ENCODE measurements around the gene SELPLG. TPM values are rescaled to one million over a fixed set of nuclear protein-coding genes. Genes with fewer than 3 reads are reported as not detected.
A peak's percentile ranks its signal among the peaks of the same experiment; 100 is the strongest.

The SELPLG gene
- total and polyA plus RNA-seq, 2 donors (not counting 1 experiment from before 2014, with no cell fraction given), result 6.1 to 8.0 TPM

GRCh38 chr12:108629824-108630476 lies 3.7 kb downstream of the SELPLG start:
- Mint-ChIP-seq H3K27ac (peak overlapping the region; percentile 86), H3K9me3 (ENCODE audit: insufficient read depth) (no peaks in the 10 kb centered on the region), H3K4me1 (peaks cover 78% of the 10 kb centered on the region), H3K4me3 (peak overlapping the region; percentile 40), H3K27me3 (no peaks in the 10 kb centered on the region)
- peaks cover 0 to 8% (median 4%) of the 10 kb centered on the region in 3 donors for H3K9me3 ChIP-seq (ENCODE audit: control extremely low read depth in 1 of 3, control insufficient read depth in 2 of 3, insufficient read depth in 1 of 3, low read length in 2 of 3)
- TF ChIP-seq CTCF (IDR thresholded peaks at IDR 0.05) (no peak), EZH2 (IDR thresholded peaks at IDR 0.05; ENCODE audit: borderline replicate concordance, insufficient read depth, low read depth, low read length, poor library complexity, severe bottlenecking) (no peak)
- ATAC-seq (ENCODE audit: low read depth), result no peak
- DNase-seq, result peak; percentile 38
- H3K27ac ChIP-seq (ENCODE audit: low read length in 2 of 2), result peak overlapping the region in 1 of 2 donors; percentile 70
- POLR2A ChIA-PET, result interaction anchor here (0.8 to 14.8 kb wide), 4 partner anchors 8 to 62 kb away, joined by 3 to 133 read pairs (median 10); no protein-coding TSS in a partner anchor
- H4K20me1 ChIP-seq (ENCODE audit: control insufficient read depth, insufficient read depth, low read length, poor library complexity, severe bottlenecking), result no peaks in the 10 kb centered on the region
- no peaks in the 10 kb centered on the region for H3K36me3 ChIP-seq (replicated peaks in 1 of 2; ENCODE audit: control extremely low read depth in 1 of 2, control insufficient read depth in 1 of 2, extremely low read depth in 1 of 2, insufficient read depth in 2 of 2, low read length in 1 of 2)
- no peak overlapping the region for H3K9ac ChIP-seq (ENCODE audit: low read length)
- H2AFZ ChIP-seq (ENCODE audit: insufficient read depth, low read depth, low read length, poor library complexity, severe bottlenecking), result no peak overlapping the region
- WGBS (ENCODE audit: insufficient coverage), result 85% methylated on average over 17 of the region's 17 CpGs
- intact Hi-C loops (cut with micrococcal nuclease), result loop anchor here (10.0 kb wide), 2 partner anchors 465 to 515 kb away; partner anchors contain the start of genes ALKBH2 and UNG
- peak overlapping the region in 1 of 5 experiments; percentile 16 for H3K4me3 ChIP-seq (ENCODE audit: control extremely low read depth in 1 of 5, extremely low read depth in 1 of 5, insufficient read depth in 1 of 5, low read depth in 2 of 5, low read length in 4 of 5)
- peaks cover 26% of the 10 kb centered on the region for H3K79me2 ChIP-seq (ENCODE audit: control insufficient read depth, insufficient read depth, low read length)
- H3K4me1 ChIP-seq (ENCODE audit: control insufficient read depth in 2 of 2, insufficient read depth in 2 of 2, low read length in 2 of 2), result peaks cover 68 to 83% of the 10 kb centered on the region in 2 donors
- H3K27me3 ChIP-seq (replicated peaks in 1 of 4; ENCODE audit: control extremely low read depth in 1 of 4, control insufficient read depth in 3 of 4, insufficient read depth in 4 of 4, low read length in 3 of 4), result no peaks in the 10 kb centered on the region
- peak overlapping the region; percentile 29 for H3K4me2 ChIP-seq (replicated peaks; ENCODE audit: low read depth, low read length, poor library complexity, severe bottlenecking)
- CTCF ChIA-PET, result interaction anchor here (0.6 to 17.3 kb wide), 5 partner anchors 10 to 173 kb away, joined by 3 to 431 read pairs (median 3); partner anchors contain the start of genes ISCU and SART3

GRCh38 chr12:108629151-108629550 lies 4.5 kb downstream of the SELPLG start:
- Histone ChIP-seq H3K36me3 (replicated peaks in 1 of 2; ENCODE audit: control extremely low read depth in 1 of 2, control insufficient read depth in 1 of 2, extremely low read depth in 1 of 2, insufficient read depth in 2 of 2, low read length in 1 of 2) (no peaks in the 10 kb centered on the region), H3K9me3 (ENCODE audit: control extremely low read depth in 1 of 3, control insufficient read depth in 2 of 3, insufficient read depth in 1 of 3, low read length in 2 of 3) (peaks cover 0 to 8% (median 4%) of the 10 kb centered on the region in 3 donors), H3K4me3 (ENCODE audit: control extremely low read depth in 1 of 5, extremely low read depth in 1 of 5, insufficient read depth in 1 of 5, low read depth in 2 of 5, low read length in 4 of 5) (peak overlapping the region in 1 of 5 experiments; percentile 36), H3K4me1 (ENCODE audit: control insufficient read depth in 2 of 2, insufficient read depth in 2 of 2, low read length in 2 of 2) (peaks cover 60 to 75% of the 10 kb centered on the region in 2 donors), H3K79me2 (ENCODE audit: control insufficient read depth, insufficient read depth, low read length) (peaks cover 26% of the 10 kb centered on the region), H4K20me1 (ENCODE audit: control insufficient read depth, insufficient read depth, low read length, poor library complexity, severe bottlenecking) (no peaks in the 10 kb centered on the region), H3K27me3 (replicated peaks in 1 of 4; ENCODE audit: control extremely low read depth in 1 of 4, control insufficient read depth in 3 of 4, insufficient read depth in 4 of 4, low read length in 3 of 4) (no peaks in the 10 kb centered on the region), H3K27ac (ENCODE audit: low read length in 2 of 2) (peak overlapping the region; percentile 36 to 70), H3K9ac (ENCODE audit: low read length) (no peak overlapping the region), H2AFZ (ENCODE audit: insufficient read depth, low read depth, low read length, poor library complexity, severe bottlenecking) (peak overlapping the region; percentile 40), H3K4me2 (replicated peaks; ENCODE audit: low read depth, low read length, poor library complexity, severe bottlenecking) (peak overlapping the region; percentile 59)
- Mint-ChIP-seq H3K4me3 (no peak overlapping the region), H3K27me3 (no peaks in the 10 kb centered on the region), H3K27ac (peak overlapping the region; percentile 87), H3K9me3 (ENCODE audit: insufficient read depth) (no peaks in the 10 kb centered on the region), H3K4me1 (peaks cover 73% of the 10 kb centered on the region)
- TF ChIP-seq EZH2 (IDR thresholded peaks at IDR 0.05; ENCODE audit: borderline replicate concordance, insufficient read depth, low read depth, low read length, poor library complexity, severe bottlenecking) (no peak), CTCF (IDR thresholded peaks at IDR 0.05) (no peak)
- POLR2A ChIA-PET, result interaction anchor here (1.3 to 14.8 kb wide), 2 partner anchors 9 to 12 kb away, joined by 3 to 133 read pairs; no protein-coding TSS in a partner anchor
- ATAC-seq (ENCODE audit: low read depth), result no peak
- WGBS (ENCODE audit: insufficient coverage), result 83% methylated on average over 2 of the region's 5 CpGs
- CTCF ChIA-PET, result interaction anchor here (11.4 to 17.3 kb wide), 2 partner anchors 12 to 62 kb away, joined by 200 to 431 read pairs; partner anchors contain the start of genes ISCU and SART3
- peak; percentile 21 for DNase-seq
- intact Hi-C loops (cut with micrococcal nuclease), result no loop called here
